Stimulated activated CD4-positive, alpha-beta T cell treated with anti-CD3 and anti-CD28 coated beads, Interleukin-1b, Interleukin-23, amount 100 ng/mL, for 24 hours (primary cell): ENCODE data around the gene CBX6.
A peak's percentile ranks its signal among the peaks of the same experiment; 100 is the strongest.

Source experiments
- DNase-seq, 4 experiments: peaks; one replicate each; pipeline ENCODE4 v3.0.0-alpha.2; 2020; ENCODE audit warnings: low read depth in 4 of 4, low spot score in 1 of 4

CBX6 gene

DNA sequence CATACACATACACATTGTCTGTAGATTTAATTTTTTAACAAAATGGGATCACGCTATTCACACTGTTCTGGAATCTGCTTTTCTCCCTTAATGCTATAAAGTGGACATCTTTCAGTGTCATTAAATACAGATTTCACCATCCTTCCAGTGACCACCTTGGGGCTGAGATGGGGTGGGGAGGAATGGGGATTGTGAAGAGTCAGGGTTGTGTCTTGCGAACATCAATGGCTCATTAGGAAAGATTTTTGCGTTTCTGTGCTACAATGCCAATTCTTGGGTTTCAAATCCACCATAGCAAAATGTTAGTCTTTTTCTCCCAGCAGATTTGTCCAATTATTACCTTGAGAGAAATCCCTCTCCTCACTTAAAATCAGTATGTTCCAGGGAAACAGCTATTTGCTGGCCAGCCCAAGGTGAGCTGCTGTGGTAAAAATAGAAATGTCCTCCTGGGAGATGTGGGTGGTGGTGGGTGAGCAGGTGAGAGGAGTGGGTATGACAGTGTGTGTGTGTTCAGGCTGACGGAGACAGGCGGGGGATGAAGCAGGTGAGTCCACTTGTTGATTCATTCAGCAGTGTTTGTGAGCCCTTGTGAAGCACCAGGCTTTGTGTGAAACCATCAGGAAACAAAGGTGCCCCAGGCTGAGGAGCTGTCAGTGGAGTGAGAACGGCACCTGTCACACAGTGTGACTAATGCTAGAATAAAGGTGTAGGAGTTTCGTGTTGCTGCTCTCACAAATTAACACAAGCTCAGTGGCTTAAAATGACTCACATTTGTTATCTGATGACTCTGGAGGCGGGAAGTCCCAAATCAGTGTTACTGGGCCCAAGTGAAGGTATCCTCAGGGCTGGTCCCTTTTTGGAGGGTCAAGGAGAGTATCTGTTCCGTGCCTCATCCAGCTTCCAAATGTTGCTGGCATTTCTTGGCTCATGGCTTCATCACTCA is 1.7 kb upstream of the CBX6 start:
- peak in 3 of 4 experiments; percentile 50 to 71 (median 63) for DNase-seq

DNA sequence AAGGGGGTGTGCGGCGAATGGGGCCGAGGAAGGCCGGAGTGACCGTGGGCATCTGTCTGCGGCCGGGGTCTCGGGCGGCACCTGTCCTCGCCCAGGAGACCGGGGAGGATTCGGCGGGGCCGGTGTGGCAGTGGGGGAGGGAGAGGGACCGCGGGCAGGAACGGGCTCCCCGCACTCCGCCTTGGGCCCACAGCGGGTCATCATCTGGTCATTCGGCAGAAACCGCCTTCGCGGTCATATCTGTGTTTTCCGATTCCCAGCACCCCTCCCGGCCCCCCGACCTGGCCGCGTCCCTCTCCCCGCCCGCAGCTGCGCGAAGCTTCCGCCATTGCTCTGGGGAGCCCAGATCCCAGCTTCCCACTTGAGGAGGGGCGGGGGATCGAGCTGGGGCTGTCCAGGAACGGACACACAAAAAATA is 824 bp upstream of the CBX6 start:
- no peak for DNase-seq

DNA sequence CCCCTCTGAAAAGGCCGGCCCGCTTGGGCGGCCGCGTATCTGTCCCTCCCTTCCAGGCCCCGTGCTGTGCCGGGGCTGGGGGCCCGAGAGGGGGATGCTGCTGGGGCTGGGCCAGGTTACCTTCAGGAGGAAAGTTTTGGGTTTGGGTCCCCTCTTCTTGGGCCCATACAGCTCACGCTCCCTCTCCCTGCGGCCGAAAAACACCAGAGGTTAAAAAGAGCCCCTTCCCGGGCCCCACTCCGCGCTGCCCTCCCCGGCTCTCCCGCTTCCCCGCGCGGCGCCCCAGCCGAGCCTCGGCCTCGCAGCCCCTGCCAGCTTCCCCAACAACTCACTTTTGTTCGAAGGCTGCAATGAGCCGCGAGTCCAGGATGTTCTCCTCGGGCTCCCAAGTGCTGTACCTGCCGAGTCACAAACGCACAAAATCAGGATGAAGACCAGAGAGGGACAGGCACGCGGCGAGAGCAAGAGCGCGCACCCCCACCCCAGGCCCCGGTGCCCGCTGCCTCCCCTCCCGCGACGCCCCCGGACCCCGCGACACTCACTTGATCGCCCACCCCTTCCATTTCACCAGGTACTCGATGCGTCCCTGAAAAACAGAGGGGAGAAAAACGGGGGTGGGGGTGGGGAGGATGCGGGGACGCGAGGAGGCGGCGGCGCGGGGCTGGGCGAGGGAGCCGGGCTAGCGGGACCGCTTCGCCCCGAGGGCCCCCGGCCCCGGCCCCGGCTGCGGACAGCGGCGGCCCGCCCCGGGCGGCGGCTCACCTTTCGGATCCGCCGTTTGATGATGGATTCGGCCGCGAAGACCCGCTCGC is 450 bp downstream of the CBX6 start:
- DNase-seq: no peak

DNA sequence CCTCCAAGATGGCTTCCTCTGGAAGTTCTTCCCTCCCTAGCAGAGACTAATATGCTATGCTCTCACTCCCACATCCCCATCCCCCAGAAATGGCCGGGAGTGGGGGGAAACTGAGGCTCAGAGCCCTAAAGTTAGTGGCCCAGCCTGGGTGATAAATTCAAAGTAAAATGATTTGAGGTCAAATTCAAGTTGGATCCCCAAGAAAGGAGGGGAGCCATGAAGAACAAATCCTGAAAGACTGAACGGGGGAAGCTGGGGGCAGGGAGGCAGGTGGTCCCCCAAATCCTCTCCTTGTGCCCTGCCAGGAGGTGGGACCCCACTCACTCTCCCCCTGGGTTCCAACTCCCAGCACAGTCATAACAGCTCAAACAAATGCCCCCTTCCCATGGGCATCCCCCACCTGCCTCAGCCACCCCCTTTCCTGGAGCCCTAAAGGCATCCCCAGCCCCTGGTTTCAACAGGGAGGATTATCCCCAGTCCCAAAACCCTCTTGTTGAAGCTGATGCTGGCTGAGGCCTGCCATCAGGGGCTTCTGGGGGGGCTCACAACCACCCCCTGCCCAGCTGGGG is 1.1 kb downstream of the CBX6 start:
- DNase-seq: no peak

DNA sequence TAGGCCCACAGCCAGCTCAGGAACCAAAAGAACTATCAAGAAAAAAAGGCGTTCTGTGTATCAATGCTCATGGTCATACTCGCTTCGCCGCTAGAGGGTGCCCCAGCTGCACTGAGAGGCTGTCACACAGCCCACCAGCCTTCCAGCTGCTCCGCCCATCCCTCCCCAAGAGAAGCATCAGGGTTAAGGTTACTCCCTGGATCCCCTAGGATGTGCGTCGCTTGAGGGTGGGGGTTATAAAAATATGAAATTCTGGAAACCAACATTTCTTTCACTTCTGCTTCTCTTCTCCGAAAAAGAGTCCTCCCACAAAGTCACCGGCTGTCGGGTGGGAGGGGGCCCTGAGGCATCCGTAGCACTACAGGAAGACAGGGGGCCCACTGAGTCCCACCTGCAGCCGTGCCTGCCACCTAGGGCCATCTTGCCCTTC is 1.7 kb downstream of the CBX6 start:
- DNase-seq: peak; percentile 79 to 89 (median 83)

DNA sequence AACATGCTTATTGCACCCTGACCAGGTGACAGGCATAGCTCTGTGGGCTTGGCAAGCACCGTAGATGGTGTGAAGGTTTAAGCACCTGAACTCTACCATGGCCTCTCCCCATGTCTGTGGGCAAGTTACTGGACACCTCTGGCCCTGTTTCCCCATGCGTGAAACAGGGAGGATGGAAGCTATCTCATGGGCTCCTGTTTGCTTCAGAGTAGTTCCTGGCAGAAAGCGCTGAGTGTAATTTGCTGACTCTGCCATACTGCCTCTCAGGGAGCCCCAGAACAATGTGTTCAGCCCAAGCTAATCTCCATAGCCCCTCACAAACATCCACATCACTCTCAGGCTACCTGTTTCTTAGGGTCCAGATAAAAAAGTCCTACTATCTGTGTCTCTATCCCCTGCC is 2.4 kb downstream of the CBX6 start:
- no peak for DNase-seq

DNA sequence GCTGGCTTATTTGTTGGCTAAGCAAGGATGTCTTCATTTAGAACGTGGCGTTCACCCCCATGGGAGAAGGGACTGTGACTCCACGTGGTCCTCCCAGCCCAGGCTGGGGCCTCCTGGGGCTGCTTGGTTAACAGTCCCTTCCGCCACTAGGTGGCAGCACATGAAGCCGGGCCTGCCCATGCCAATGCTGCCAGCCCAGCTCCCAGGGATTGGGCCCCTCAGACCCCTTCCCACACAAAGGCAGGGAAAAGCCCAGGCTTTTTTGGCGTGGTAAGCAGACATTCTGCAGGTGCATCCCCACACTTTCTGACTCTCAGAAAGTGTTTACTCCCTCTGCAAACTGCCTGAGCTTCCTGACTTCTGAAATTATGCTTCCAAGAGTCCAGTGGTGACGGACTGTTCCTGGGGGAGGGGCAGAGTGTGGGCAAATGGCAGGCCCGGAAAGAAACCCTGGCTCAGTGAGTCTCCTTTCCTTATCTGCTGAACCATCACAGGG is 3.1 kb downstream of the CBX6 start:
- peak; percentile 76 to 80 (median 78) for DNase-seq

DNA sequence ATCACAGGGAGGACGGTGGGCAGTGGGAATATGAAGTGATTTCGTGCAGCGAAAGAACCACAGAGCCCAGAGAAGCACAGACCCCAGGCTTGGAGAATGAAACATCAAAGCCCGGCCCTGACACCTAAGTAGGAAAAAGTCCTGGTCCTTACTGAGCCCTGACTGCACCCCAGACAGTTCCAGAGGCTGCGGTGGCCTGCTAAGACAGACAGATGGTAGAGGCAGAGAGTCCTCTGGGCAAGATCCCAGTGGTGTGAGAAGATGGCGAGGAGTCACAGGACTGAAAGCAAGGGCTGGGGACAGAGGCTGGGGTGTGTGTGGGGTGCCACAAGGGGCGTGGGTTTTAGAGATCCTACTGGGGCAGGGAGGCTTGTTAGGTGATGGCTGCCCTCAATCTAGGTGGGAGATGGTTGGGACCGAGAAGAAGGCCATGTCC is 3.7 kb downstream of the CBX6 start:
- no peak for DNase-seq

DNA sequence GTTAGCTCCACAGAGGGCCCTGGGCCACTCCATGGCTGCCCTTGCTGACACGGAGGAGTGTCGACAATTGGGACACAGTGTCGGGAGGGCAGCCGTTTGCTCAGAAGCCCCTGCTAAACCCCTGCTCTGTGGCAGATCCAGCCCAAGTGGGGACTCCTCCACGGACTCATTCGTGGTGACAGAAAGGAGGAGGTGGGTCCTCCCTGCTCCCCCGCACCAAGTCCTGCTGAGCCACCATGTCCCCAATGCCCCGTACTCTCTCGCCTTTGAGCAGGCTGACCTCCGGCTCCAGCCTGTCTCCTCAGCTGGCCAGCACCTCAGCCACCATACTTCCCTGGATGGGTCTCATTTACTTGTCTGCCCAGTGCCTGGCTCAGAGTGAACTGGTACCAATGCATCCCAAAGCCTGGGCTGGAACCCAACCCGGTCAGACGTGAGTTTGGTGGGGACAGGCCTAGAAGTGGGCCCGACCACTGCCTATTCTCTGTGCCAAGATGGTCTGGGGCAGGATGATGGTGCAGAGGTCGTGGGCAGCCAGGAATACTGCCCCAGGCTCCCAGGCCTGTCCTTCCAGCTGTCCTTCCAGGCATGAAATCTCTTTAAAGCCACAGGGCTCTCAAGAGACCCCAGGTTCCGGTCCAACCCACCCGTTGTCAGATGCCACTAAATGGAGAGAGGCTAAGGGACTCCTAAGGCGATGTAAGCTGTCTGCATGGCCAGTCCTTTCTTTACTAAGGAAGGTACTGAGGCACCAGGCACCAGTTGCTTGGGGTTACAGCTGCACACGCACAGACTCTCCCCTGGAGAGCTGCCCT is 4.3 kb downstream of the CBX6 start:
- no peak for DNase-seq

DNA sequence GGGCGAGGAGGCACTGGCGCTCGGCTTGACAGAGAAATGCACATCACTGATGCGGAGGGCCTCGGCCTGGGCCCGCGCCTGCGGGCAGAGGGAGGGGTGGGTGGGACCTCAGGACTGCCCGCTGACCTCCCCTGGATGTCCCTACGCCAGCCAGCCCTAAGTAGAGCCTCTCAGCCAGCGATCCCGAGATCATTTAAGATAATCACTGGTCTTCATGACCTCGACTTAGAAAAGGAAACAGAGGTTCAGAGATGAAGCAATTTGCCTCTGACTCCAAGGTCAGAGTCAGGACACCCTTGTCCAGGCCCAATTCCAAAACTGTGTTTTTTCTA is 4.9 kb downstream of the CBX6 start:
- DNase-seq: no peak

DNA sequence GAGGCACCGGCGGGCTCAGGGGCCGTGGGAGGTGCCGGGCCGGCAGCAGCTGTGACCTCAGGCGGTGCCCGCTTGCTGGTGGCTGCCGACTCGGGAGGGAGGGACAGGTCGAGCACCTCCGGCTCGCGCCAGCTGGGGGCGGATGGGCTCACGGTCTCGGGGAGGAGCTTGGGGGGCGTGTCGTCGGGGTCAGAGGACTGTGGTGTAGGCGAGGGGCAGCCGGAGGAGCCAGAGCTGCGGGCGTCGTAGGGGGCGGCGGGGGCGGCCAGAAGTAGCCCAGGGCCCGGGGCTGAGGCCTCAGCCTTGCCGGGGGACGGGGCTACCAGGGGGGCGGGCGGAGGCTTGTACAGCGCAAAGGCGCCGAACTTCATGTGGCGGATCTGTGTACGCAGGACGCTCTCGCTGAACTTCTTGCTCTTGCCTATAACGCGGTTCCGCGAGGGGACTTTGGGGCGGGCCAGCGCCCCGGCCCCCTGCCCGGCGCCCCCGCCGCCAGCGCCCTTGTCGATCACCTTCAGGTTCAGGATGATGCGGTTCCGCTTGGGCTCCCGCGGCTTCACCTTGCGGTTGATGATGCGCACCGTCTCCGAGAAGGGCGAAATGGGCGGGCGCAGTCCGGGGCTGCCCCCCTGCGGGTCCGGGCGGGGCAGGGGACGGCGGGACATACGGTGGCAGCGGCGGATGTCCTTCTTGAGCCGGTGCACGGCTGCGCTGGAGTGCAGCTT is 5.5 kb downstream of the CBX6 start:
- no peak for DNase-seq

DNA sequence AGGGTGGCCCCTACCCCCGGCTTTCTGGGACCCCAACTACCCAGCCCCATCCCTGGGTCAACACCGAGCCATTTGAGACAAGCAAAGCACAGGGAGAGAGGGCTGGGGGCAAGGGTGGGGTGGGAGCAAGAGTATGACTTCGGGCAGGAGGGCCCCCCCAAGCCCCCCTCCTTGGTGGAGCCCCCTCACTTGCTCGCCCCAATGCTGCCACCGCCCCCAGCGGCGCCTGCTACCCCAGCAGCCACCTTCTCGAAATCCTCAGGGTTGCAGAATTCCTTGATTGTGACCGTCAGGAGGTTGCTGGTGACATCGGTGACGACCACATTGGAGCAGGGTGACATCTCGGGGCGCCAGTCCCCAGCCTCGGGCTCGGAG is 6.0 kb downstream of the CBX6 start:
- DNase-seq: no peak

DNA sequence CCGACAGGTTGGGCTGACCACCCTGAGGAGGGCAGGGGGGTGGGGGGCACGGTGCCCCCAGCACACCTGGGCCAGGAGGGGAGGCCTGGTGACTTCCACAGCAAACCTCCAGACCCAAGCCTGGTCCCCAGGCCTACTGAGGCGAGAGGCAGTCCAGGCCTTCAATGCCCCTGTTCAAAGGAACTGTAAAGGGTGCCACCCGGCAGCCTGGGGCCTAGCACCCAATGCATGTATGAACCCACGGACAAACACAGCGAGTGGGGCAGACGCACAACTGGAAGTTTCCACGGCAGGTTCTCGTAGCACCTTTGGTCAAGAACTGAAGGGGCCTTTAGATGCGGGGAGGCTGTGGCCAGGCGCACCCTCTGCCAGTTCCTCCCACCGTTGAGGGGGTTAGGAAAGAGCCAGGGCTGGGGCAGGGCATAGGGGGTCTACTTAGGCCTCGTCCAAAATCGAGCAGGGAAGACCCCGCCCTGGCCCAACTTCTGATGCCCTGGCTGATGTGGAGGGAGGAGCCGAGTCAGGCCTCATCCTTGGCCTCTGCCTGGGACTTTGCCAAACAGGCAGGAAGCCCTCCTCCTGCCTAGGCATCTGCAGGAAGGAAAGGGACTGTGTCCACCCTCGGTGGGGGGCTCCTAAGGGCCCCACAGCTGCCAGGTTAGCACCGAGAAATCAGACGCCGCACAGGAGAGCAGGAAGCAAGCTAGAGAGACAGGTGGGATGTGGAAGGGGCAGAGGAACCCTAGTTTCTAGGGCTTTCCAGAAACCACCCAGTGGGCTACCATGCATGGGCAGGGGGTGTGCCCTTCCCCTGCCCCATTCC is 6.6 kb downstream of the CBX6 start:
- DNase-seq: no peak

DNA sequence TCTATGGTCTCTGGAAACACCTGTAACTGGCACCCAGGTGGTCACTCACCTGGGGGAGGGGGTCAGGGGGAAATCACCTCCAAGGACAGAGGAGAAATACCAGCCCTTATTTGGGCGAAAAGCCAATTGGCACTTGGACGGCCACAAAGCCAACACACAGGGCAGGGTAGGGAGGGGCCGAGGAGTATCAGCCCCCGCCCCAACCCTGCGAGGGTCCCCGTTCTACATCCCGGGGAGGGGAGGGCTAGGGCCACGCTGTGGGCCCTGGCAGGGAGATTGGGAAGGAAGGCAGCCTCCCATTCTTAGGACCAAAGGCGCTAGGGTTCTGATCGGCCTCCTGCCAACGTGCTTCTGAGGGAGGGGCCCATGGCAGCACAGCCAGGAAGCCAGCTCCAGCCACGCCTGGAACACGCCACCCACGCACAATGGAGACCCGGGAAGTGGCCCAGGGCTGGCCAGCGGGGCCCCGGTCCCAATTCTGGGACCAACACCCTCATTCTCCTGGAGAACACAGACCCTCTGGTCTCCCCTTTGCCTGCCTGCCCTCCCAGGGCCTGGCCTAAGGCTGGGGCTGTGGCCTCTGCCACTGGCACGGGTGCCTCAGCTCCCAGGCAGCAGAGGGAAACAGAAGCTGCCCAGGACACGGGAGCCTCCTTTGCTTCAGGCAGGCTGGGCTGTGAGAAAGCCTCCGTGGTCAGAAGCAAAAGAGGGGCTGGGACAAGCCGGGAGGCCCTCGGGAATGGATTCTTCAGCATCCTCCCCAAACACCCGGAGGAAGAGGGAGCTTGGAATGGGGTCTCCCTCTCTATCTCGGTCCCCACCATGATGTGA is 7.4 kb downstream of the CBX6 start:
- no peak for DNase-seq

DNA sequence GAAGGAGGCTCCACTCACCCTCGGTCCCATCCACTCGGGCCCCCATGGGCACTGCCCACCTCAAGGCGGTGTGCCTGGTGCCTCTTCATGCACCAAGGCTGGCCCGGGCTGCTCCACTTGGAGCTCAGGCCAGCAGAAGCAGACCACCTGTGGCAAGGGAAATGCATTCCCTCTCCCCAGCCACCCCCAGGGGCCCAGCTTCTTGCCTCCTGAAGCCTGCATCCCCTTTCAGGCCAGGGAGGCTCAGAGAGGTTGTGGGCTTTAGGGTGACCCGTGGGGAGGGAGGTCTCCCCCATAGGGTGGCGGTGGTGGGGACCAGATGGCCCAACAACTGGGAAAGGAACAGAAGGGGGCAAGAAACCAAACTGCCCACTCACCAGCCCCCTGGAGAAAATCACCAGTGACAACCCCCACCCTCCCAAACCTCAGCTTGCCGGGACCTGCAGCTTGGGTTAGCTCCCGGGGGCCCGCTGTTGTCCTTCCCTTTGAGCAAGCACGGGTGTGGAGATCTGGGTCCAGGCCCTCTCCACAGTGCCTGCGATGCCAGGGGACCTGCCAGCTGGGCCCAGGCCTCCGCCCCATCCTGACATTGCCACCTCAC is 8.4 kb downstream of the CBX6 start:
- DNase-seq: no peak

DNA sequence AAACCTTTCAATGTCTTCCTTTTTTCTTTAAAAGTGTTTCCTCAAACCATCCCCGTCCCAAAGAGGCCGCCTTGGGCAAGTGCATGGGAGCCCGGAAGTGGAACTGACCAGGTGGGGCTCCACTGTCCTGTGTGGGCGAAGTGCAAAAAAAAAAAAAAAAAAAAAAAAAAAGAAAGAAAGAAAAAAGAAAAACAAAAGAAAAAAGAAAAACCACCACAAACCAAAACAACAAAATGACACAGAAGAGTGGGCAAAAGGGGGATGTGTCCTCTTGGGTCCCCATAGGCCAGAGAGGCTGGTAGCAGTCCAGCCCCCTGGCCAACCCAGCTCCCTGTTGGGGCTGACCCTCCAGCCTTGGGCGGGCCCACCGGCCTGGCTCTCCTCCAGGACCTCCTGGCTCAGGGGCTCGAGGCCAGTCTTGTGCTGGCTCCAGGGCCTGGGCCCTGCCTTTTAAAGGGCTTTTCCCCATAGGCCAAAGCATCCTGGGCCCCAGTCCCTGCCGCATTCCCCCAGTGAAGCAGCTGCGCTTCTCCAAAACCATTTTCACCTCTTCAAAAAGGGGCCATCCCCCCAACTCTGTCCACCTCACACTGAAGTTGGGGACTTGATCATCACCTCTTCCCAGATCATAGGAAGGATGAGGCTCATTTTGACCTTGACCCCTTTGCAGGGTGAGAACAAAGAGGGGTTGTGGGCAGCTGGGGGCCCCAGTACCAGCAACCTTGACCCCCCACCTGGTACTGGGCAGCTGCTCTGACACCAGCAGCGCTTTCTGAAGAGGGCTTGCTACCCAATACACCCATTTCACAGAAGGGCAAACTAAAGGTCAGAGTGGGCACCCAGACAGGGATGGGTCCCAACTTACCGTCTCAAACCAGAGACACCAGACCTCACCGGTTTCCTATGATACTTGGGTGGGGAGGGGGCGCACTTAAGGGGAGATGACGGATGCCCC is 9.4 kb downstream of the CBX6 start:
- DNase-seq: no peak

DNA sequence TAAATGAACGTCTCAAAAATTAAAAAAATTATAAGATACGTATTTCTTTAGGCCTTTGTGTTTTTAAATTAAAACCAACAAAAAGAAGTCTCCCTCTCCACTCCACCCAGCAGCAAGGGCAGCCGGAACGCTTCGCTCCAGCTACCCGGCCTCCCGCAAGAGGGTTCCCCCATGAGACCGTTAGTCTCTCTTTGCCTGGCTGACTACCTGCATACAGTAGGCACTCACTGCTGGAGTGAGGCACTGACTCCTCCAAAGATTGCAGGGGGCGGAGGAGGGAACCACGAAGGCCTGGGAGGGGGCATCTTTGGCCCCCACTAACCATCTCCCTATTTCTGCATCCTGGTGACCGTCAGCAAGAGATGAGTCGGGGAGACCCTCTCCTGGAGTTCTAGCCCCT is 10.1 kb downstream of the CBX6 start:
- DNase-seq: no peak
